Measurements from ENCODE around the gene PRXL2A. TPM values are rescaled to one million over a fixed set of nuclear protein-coding genes. Genes with fewer than 3 reads are reported as not detected.

PRXL2A gene
- total RNA-seq, 2 experiments from 2014 or later = 3.9 to 4.6 TPM

DNA sequence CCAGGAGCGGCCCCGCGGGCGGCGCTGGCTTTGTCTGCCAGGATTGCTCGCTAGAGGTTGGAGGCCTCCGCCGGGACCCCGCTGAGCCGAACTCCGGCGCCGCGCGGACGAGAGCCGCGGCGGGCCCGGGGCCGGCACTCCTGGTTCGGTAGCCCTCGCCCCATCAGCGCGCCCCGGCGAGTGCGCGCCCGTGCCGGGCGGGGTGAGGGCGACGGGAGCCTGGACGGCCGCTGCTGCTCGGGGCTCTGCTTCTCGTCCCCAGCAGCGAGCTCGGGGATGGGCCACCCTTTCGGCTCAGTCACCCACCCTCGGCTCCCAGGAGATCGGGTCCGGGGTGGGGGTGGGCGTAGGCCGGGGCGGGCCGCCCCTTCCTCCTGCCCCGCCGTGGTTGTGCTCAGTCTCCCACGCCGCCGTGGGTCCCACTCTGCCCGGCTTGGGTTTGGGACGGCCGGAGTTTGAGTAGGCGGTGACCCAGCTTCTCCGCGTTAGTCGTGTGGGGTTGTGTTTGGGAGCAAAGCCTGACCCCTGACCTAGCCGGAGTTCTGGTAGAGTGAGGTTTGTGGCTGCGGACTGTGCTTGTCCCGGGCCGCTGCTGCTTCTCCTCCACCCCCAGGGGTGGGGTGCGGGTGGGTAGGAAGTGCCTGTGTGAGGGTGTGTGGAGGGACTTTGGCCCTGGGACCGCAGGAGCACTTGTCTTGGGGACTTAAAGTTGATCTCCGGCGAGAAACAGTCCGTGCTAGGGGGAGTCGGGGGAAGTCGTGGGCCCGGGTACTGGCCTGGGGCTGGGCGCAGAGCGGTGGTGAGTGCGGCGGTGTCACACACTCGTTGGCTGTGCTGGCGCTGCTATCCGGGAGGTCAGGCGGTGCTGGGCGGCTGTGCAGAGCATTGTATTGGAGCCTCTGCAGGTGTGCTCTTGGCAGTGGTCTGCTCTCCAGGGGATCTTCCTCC lies 46.4 kb downstream of the PRXL2A start:
- H3K27ac Mint-ChIP-seq = peak overlapping the region; percentile 92
- CTCF ChIA-PET = interaction anchor here (19.9 kb wide), 1 partner anchor 46 kb away, joined by 250 read pairs; no protein-coding TSS in a partner anchor
- peaks cover 43% of the 10 kb centered on the region for H3K36me3 Mint-ChIP-seq (ENCODE audit: low read depth)
- Histone ChIP-seq H3K4me1 (ENCODE audit: insufficient read depth, low read length) (peaks cover 56% of the 10 kb centered on the region), H3K36me3 (ENCODE audit: insufficient read depth, low read length) (no peaks in the 10 kb centered on the region), H3K27me3 (ENCODE audit: control insufficient read depth in 1 of 2, insufficient read depth in 2 of 2, low read length in 2 of 2) (no peaks in the 10 kb centered on the region), H3K9me3 (ENCODE audit: control insufficient read depth in 1 of 2, insufficient read depth in 1 of 2, low read length in 2 of 2) (no peaks in the 10 kb centered on the region), H3K27ac (ENCODE audit: low read depth in 1 of 2, low read length in 2 of 2) (peak overlapping the region; percentile 56 to 80), H3K4me3 (ENCODE audit: low read length) (peak overlapping the region; percentile 97)
- H3K4me1 Mint-ChIP-seq (ENCODE audit: low read depth) = peaks cover 45% of the 10 kb centered on the region
- TF ChIP-seq, protein P1, sequence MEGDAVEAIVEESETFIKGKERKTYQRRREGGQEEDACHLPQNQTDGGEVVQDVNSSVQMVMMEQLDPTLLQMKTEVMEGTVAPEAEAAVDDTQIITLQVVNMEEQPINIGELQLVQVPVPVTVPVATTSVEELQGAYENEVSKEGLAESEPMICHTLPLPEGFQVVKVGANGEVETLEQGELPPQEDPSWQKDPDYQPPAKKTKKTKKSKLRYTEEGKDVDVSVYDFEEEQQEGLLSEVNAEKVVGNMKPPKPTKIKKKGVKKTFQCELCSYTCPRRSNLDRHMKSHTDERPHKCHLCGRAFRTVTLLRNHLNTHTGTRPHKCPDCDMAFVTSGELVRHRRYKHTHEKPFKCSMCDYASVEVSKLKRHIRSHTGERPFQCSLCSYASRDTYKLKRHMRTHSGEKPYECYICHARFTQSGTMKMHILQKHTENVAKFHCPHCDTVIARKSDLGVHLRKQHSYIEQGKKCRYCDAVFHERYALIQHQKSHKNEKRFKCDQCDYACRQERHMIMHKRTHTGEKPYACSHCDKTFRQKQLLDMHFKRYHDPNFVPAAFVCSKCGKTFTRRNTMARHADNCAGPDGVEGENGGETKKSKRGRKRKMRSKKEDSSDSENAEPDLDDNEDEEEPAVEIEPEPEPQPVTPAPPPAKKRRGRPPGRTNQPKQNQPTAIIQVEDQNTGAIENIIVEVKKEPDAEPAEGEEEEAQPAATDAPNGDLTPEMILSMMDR (IDR thresholded peaks at IDR 0.05) = no peak
- H3K27me3 Mint-ChIP-seq = no peaks in the 10 kb centered on the region
- ATAC-seq (ENCODE audit: poor library complexity) (peak; percentile 13), DNase-seq (peak in 6 of 14 experiments; percentile 26 to 54 (median 48))
- no peaks in the 10 kb centered on the region for H3K9me3 Mint-ChIP-seq
- peak overlapping the region; percentile 95 for H3K4me3 Mint-ChIP-seq
- intact Hi-C loops (cut with DNase I, micrococcal nuclease) = loop anchor here in 1 of 2 experiments (1.0 to 5.0 kb wide), 3 partner anchors 12 to 42 kb away; no protein-coding TSS in a partner anchor
- POLR2A ChIA-PET = interaction anchor here (0.7 to 21.7 kb wide), 4 partner anchors 10 to 50 kb away, joined by 3 to 420 read pairs (median 92); no protein-coding TSS in a partner anchor

DNA sequence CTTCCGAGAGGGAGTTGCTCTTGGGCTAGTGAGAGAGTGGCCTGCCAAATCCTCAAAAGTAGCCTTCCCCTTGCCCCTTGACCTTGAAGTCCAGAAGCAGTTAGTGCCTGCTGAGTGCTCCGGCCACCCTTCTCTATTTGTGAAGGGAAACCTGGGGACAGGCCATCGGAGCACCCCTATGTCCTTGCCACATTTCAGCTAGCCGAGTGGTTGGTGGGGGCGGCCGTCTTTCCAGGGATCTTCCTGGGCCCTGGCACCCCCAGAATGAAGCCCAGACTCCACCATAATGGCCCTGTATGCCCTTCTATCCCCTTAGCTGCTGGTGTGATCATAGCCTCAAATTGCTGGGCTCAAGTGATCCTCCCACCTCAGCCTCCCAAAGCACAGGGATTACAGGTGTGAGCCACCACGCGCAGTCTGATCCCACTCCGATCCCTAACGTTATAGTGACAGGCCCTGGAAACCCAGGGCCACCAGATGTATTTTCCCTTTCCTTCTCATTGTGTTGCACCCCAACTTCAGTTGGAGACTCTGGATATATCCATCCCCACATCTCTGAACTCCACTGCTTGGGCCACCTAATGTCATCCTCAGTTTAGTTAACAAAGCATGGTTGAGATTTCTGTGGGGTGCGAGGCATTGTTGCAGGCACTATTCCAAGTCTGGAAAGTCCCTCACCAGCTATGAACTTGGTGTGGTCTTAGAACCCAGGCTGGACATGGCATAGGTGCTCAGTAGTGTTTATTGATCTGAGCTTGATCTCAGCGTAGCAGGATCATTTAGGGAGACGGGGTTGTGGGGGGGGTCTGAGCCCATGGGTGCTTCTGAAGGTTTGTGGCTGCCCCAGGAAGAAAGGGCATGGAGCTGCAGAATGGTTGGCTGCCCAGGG lies 47.4 kb downstream of the PRXL2A start:
- Mint-ChIP-seq H3K4me1 (ENCODE audit: low read depth) (peaks cover 54% of the 10 kb centered on the region), H3K4me3 (peak overlapping the region; percentile 95), H3K36me3 (ENCODE audit: low read depth) (peaks cover 52% of the 10 kb centered on the region), H3K9me3 (no peaks in the 10 kb centered on the region), H3K27ac (peak overlapping the region; percentile 92), H3K27me3 (no peaks in the 10 kb centered on the region)
- CTCF ChIA-PET = interaction anchor here (2.0 to 19.9 kb wide), 2 partner anchors 11 to 45 kb away, joined by 9 to 250 read pairs; no protein-coding TSS in a partner anchor
- no peaks in the 10 kb centered on the region for H3K36me3 ChIP-seq (ENCODE audit: insufficient read depth, low read length)
- no peaks in the 10 kb centered on the region for H3K27me3 ChIP-seq (ENCODE audit: control insufficient read depth in 1 of 2, insufficient read depth in 2 of 2, low read length in 2 of 2)
- no peak for ATAC-seq (ENCODE audit: poor library complexity)
- POLR2A ChIA-PET = interaction anchor here (0.7 to 22.9 kb wide), 7 partner anchors 11 to 49 kb away, joined by 3 to 420 read pairs (median 8); partner anchors contain the start of gene PRXL2A
- DNase-seq = peak in 1 of 14 experiments; percentile 44
- peak overlapping the region; percentile 97 for H3K4me3 ChIP-seq (ENCODE audit: low read length)
- intact Hi-C loops (cut with DNase I, micrococcal nuclease) = loop anchor here in 1 of 2 experiments (1.0 to 5.0 kb wide), 3 partner anchors 11 to 43 kb away; no protein-coding TSS in a partner anchor
- TF ChIP-seq, protein P1 (IDR thresholded peaks at IDR 0.05) = no peak
- H3K9me3 ChIP-seq (ENCODE audit: control insufficient read depth in 1 of 2, insufficient read depth in 1 of 2, low read length in 2 of 2) = no peaks in the 10 kb centered on the region
- peaks cover 65% of the 10 kb centered on the region for H3K4me1 ChIP-seq (ENCODE audit: insufficient read depth, low read length)
- peak overlapping the region; percentile 56 to 80 for H3K27ac ChIP-seq (ENCODE audit: low read depth in 1 of 2, low read length in 2 of 2)

All from CD4-positive, alpha-beta T cell (primary cell).